Activated CD4-positive, alpha-beta T cell treated with anti-CD3 and anti-CD28 coated beads for 36 hours (primary cell): Measurements from ENCODE around the gene IFITM2. TPM values are rescaled to one million over a fixed set of nuclear protein-coding genes. Genes with fewer than 3 reads are reported as not detected.

Experiments used
- ATAC-seq: fragments of 200-7000 bp; cut with Tn5 transposase; one replicate; pipeline ENCODE4 v1.10.0; 2021; ENCODE audit warnings: mild to moderate bottlenecking, moderate library complexity
- CTCF ChIA-PET: fragments of 350-600 bp; sonication (Branson Sonifier 250); formaldehyde crosslinking; loops from one replicate; lab custom pipeline; 2021; ENCODE audit warnings: antibody characterized with exemption; lab: Charles Lee
- POLR2A ChIA-PET: fragments of 350-600 bp; sonication (Branson Sonifier 250); formaldehyde crosslinking; loops from one replicate; lab custom pipeline; 2021; ENCODE audit warnings: antibody characterized with exemption, inconsistent platforms; lab: Charles Lee
- DNase-seq: peaks from one replicate; pipeline ENCODE4 v3.0.0-alpha.2; 2020
- H3K27ac Mint-ChIP-seq: one replicate; pipeline ENCODE4 v1.8.0; 2021; ENCODE audit warnings: mixed read lengths
- H3K27me3 Mint-ChIP-seq: one replicate; pipeline ENCODE4 v1.8.0; 2021; ENCODE audit warnings: mixed read lengths
- H3K36me3 Mint-ChIP-seq: one replicate; pipeline ENCODE4 v1.8.0; 2021; ENCODE audit warnings: low read depth, mixed read lengths
- H3K4me1 Mint-ChIP-seq: one replicate; pipeline ENCODE4 v1.8.0; 2021; ENCODE audit warnings: mixed read lengths
- H3K4me3 Mint-ChIP-seq: one replicate; pipeline ENCODE4 v1.8.0; 2021; ENCODE audit warnings: mild to moderate bottlenecking, moderate library complexity, mixed read lengths
- H3K9me3 Mint-ChIP-seq: one replicate; pipeline ENCODE4 v1.8.0; 2021; ENCODE audit warnings: low read depth, mixed read lengths
- intact Hi-C, 2 experiments: fragments of 100-400 bp; cut with DNase I in 1 of 2; cut with micrococcal nuclease in 1 of 2; formaldehyde crosslinking; loops; one replicate each; pipeline versions ENCODE4 v1.14.2 to v1.15.1; 2022 to 2024; cut with DNase I, micrococcal nuclease
- total RNA-seq, 2 experiments: library from RNA; stranded (reverse); gene quantifications; one replicate each; pipeline ENCODE4 v1.2.3, GENCODE V29; 2021

IFITM2 gene
- total RNA-seq, 2 experiments from 2014 or later = 451 to 474 TPM

- Mint-ChIP-seq H3K4me3 (no peak overlapping the region), H3K9me3 (no peaks in the 10 kb centered on the region), H3K27me3 (no peaks in the 10 kb centered on the region), H3K36me3 (no peaks in the 10 kb centered on the region), H3K4me1 (peaks cover 41% of the 10 kb centered on the region), H3K27ac (no peak overlapping the region)
- intact Hi-C loops = no loop called here
- POLR2A ChIA-PET = no interaction called here
- ATAC-seq (no peak), DNase-seq (no peak)
- CTCF ChIA-PET = no interaction called here
These were observed 43.8 kb downstream of the IFITM2 start for GRCh38 chr11:351411-351810.

- POLR2A ChIA-PET = no interaction called here
- peaks cover 41% of the 10 kb centered on the region for H3K4me1 Mint-ChIP-seq
- H3K4me3 Mint-ChIP-seq = no peak overlapping the region
- DNase-seq = no peak
- no peaks in the 10 kb centered on the region for H3K36me3 Mint-ChIP-seq
- no peak for ATAC-seq
- intact Hi-C loops = no loop called here
- no peaks in the 10 kb centered on the region for H3K9me3 Mint-ChIP-seq
- peak overlapping the region; percentile 21 for H3K27ac Mint-ChIP-seq
- no peaks in the 10 kb centered on the region for H3K27me3 Mint-ChIP-seq
- CTCF ChIA-PET = interaction anchor here (1.2 to 1.6 kb wide), 2 partner anchors 102 to 104 kb away, joined by 4 to 8 read pairs; no protein-coding TSS in a partner anchor
These were observed 44.9 kb downstream of the IFITM2 start for GRCh38 chr11:352456-353031.

- intact Hi-C loops = no loop called here
These were observed 45.7 kb downstream of the IFITM2 start for GRCh38 chr11:353179-353873.

GRCh38 chr11:355581-356458 is 48.2 kb downstream of the IFITM2 start:
- CTCF ChIA-PET = interaction anchor here (0.6 to 2.3 kb wide), 19 partner anchors 15 to 149 kb away, joined by 3 to 22 read pairs (median 4); partner anchors contain the start of genes BET1L, PSMD13 and RIC8A
- intact Hi-C loops = loop anchor here (1.0 to 5.0 kb wide), 8 partner anchors 44 to 150 kb away; partner anchors contain the start of genes PSMD13 (in 2 of the 2), SIRT3 (in 2 of the 2), BET1L (in 1 of the 2) and RIC8A (in 1 of the 2)
- no peak overlapping the region for H3K4me3 Mint-ChIP-seq
- ATAC-seq (peak; percentile 63), DNase-seq (peak; percentile 94)
- no peaks in the 10 kb centered on the region for H3K9me3 Mint-ChIP-seq
- POLR2A ChIA-PET = interaction anchor here (0.5 to 1.5 kb wide), 10 partner anchors 16 to 149 kb away, joined by 3 to 6 read pairs (median 4); partner anchors contain the start of genes BET1L and RIC8A
- H3K4me1 Mint-ChIP-seq = peaks cover 47% of the 10 kb centered on the region
- no peaks in the 10 kb centered on the region for H3K36me3 Mint-ChIP-seq
- no peaks in the 10 kb centered on the region for H3K27me3 Mint-ChIP-seq
- peak overlapping the region; percentile 96 for H3K27ac Mint-ChIP-seq

More at GRCh38 chr11:353179-353873, 45.7 kb downstream of the IFITM2 start:
- no peak for DNase-seq
- ChIA-PET CTCF (interaction anchor here (0.7 to 1.6 kb wide), 3 partner anchors 90 to 105 kb away, joined by 3 to 8 read pairs (median 4); no protein-coding TSS in a partner anchor), POLR2A (no interaction called here)
- ATAC-seq = no peak
- Mint-ChIP-seq H3K9me3 (no peaks in the 10 kb centered on the region), H3K4me3 (no peak overlapping the region), H3K4me1 (peaks cover 41% of the 10 kb centered on the region), H3K27me3 (no peaks in the 10 kb centered on the region), H3K27ac (peak overlapping the region; percentile 34), H3K36me3 (no peaks in the 10 kb centered on the region)

GRCh38 chr11:356610-357009 is 49.0 kb downstream of the IFITM2 start:
- intact Hi-C loops = loop anchor here (1.0 to 5.0 kb wide), 7 partner anchors 44 to 150 kb away; partner anchors contain the start of genes PSMD13 (in 2 of the 2) and SIRT3 (in 2 of the 2)
- Mint-ChIP-seq H3K9me3 (peaks cover 5% of the 10 kb centered on the region), H3K4me3 (no peak overlapping the region), H3K27ac (no peak overlapping the region), H3K36me3 (no peaks in the 10 kb centered on the region), H3K4me1 (peaks cover 41% of the 10 kb centered on the region), H3K27me3 (no peaks in the 10 kb centered on the region)
- no peak for DNase-seq
- POLR2A ChIA-PET = no interaction called here
- ATAC-seq = no peak
- CTCF ChIA-PET = interaction anchor here (0.6 to 2.3 kb wide), 3 partner anchors 16 to 107 kb away, joined by 3 to 22 read pairs (median 4); no protein-coding TSS in a partner anchor

GRCh38 chr11:357582-357981 is 50.0 kb downstream of the IFITM2 start:
- ATAC-seq = no peak
- Mint-ChIP-seq H3K9me3 (peaks cover 5% of the 10 kb centered on the region), H3K27ac (no peak overlapping the region), H3K4me3 (no peak overlapping the region), H3K36me3 (no peaks in the 10 kb centered on the region), H3K27me3 (no peaks in the 10 kb centered on the region), H3K4me1 (peaks cover 37% of the 10 kb centered on the region)
- ChIA-PET CTCF (no interaction called here), POLR2A (no interaction called here)
- intact Hi-C loops = loop anchor here (2.0 to 5.0 kb wide), 3 partner anchors 91 to 120 kb away; partner anchors contain the start of genes PSMD13 (in 1 of the 2) and SIRT3 (in 1 of the 2)
- no peak for DNase-seq

- H3K27ac Mint-ChIP-seq = no peak overlapping the region
- intact Hi-C loops = loop anchor here in 1 of 2 experiments (5.0 kb wide), 2 partner anchors 106 to 121 kb away; partner anchors contain the start of genes PSMD13 and SIRT3
- ATAC-seq = no peak
- ChIA-PET CTCF (interaction anchor here (0.6 to 1.9 kb wide), 4 partner anchors 9 to 325 kb away, joined by 3 to 9 read pairs (median 6); no protein-coding TSS in a partner anchor), POLR2A (interaction anchor here (0.8 to 1.3 kb wide), 2 partner anchors 16 to 75 kb away, joined by 3 read pairs; no protein-coding TSS in a partner anchor)
- no peak overlapping the region for H3K4me3 Mint-ChIP-seq
- H3K36me3 Mint-ChIP-seq = no peaks in the 10 kb centered on the region
- peaks cover 5% of the 10 kb centered on the region for H3K9me3 Mint-ChIP-seq
- no peak for DNase-seq
- H3K27me3 Mint-ChIP-seq = no peaks in the 10 kb centered on the region
- peaks cover 30% of the 10 kb centered on the region for H3K4me1 Mint-ChIP-seq
These were observed 50.6 kb downstream of the IFITM2 start for GRCh38 chr11:358129-358800.

Other genes starting within 250 kb of the IFITM2 start
- not detected for gene SCGB1C1, start 114.7 kb upstream of the IFITM2 start, total RNA-seq
- 10 to 100 TPM; 45.5 to 49.4 TPM for gene BET1L, start 100.4 kb upstream of the IFITM2 start, total RNA-seq
- gene RIC8A, start 100.1 kb upstream of the IFITM2 start, total RNA-seq = 100 to 1,000 TPM; 104 to 124 TPM
- 10 to 100 TPM; 19.6 to 23.3 TPM for gene SIRT3, start 71.5 kb upstream of the IFITM2 start, total RNA-seq
- 100 to 1,000 TPM; 134 to 212 TPM for gene PSMD13, start 70.8 kb upstream of the IFITM2 start, total RNA-seq
- under 1 TPM; 0.32 to 0.57 TPM for gene NLRP6, start 29.4 kb upstream of the IFITM2 start, total RNA-seq
- 10 to 100 TPM; 73.4 to 82.3 TPM for gene PGGHG, start 18.7 kb upstream of the IFITM2 start, total RNA-seq
- gene IFITM5, start 8.3 kb upstream of the IFITM2 start, total RNA-seq = not detected
- gene IFITM1, start 6.2 kb downstream of the IFITM2 start, total RNA-seq = 100 to 1,000 TPM; 248 to 285 TPM
- gene IFITM3, start 13.0 kb downstream of the IFITM2 start, total RNA-seq = 100 to 1,000 TPM in 1 of 2 experiments, 10 to 100 TPM in 1; 77.5 to 122 TPM
- 1 to 10 TPM; 3.8 to 6.6 TPM for gene B4GALNT4, start 61.7 kb downstream of the IFITM2 start, total RNA-seq
- under 1 TPM; 0.07 to 0.18 TPM for gene PKP3, start 86.4 kb downstream of the IFITM2 start, total RNA-seq
- 10 to 100 TPM; 33.0 to 34.9 TPM for gene SIGIRR, start 107.2 kb downstream of the IFITM2 start, total RNA-seq
- 10 to 100 TPM; 31.7 to 38.8 TPM for gene ANO9, start 134.2 kb downstream of the IFITM2 start, total RNA-seq
- gene PTDSS2, start 142.5 kb downstream of the IFITM2 start, total RNA-seq = 10 to 100 TPM; 14.8 to 18.8 TPM
- 100 to 1,000 TPM; 111 to 116 TPM for gene RNH1, start 199.4 kb downstream of the IFITM2 start, total RNA-seq
- 10 to 100 TPM; 26.8 to 41.9 TPM for gene HRAS, start 227.8 kb downstream of the IFITM2 start, total RNA-seq
- under 1 TPM; 0.96 to 0.98 TPM for gene LRRC56, start 229.7 kb downstream of the IFITM2 start, total RNA-seq